K562 (cell line): ENCODE measurements around the gene SMC4. TPM values are rescaled to one million over a fixed set of nuclear protein-coding genes. Genes with fewer than 3 reads are reported as not detected.

Source experiments
- CHD2 ChIP-seq: IDR thresholded peaks from 2 replicates; pipeline ENCODE4 v1.6.1; 2011; ENCODE audit warnings: low read depth, low read length
- ELF4 ChIP-seq: fragments of 450-650 bp; formaldehyde crosslinking; IDR thresholded peaks from 2 replicates; pipeline ENCODE4 v1.4.0; 2022; ENCODE audit warnings: missing genetic modification characterization
- HNRNPK ChIP-seq: fragments of 200-400 bp; formaldehyde crosslinking; IDR thresholded peaks from one replicate; pipeline ENCODE4 v1.6.1; 2018; ENCODE audit warnings: mild to moderate bottlenecking, low read depth, low read length; ENCODE audit not compliant: poor library complexity, severe bottlenecking
- LARP7 ChIP-seq: fragments of 450-650 bp; IDR thresholded peaks from 2 replicates; pipeline ENCODE4 v1.6.1; 2016
- MAFG ChIP-seq: fragments of 450-650 bp; conservative IDR thresholded peaks from 2 replicates; pipeline ENCODE4 v1.6.1; 2016; ENCODE audit warnings: missing genetic modification characterization, missing compliant biosample characterization
- MED1 ChIP-seq: sonication (generic); formaldehyde crosslinking; IDR thresholded peaks from 2 replicates; pipeline ENCODE4 v1.8.1; 2023; ENCODE audit warnings: missing genetic modification reagents, borderline replicate concordance
- NONO ChIP-seq, 2 experiments: fragments of 200-400 bp in 1 of 2; fragments of 450-650 bp in 1 of 2; formaldehyde crosslinking in 1 of 2; IDR thresholded peaks; 2 replicates each; pipeline ENCODE4 v1.6.1; 2017; ENCODE audit warnings: low read depth in 2 of 2, mild to moderate bottlenecking in 2 of 2, moderate library complexity in 2 of 2, low read length in 1 of 2
- NR2C1 ChIP-seq, 2 experiments: fragments of 450-650 bp; IDR thresholded peaks; 2 replicates each; pipeline ENCODE4 v1.6.1; 2017; ENCODE audit warnings: mild to moderate bottlenecking in 2 of 2, antibody characterized with exemption in 1 of 2, inconsistent platforms in 1 of 2, missing compliant biosample characterization in 1 of 2, missing genetic modification characterization in 1 of 2
- SIN3B ChIP-seq: fragments of 450-650 bp; IDR thresholded peaks from 2 replicates; pipeline ENCODE4 v1.6.1; 2017; ENCODE audit warnings: low read depth, mild to moderate bottlenecking, moderate library complexity
- STAT5A ChIP-seq: IDR thresholded peaks from 2 replicates; pipeline ENCODE4 v1.6.1; 2012; ENCODE audit warnings: low read length, inconsistent platforms, borderline replicate concordance
- ZNF239 ChIP-seq: fragments of 250-450 bp; sonication (Bioruptor Pico); IDR thresholded peaks from 2 replicates; pipeline ENCODE4 v1.4.0; 2020; ENCODE audit warnings: mild to moderate bottlenecking
- ZNF263 ChIP-seq: sonication (generic); formaldehyde crosslinking; IDR thresholded peaks from 2 replicates; pipeline ENCODE4 v1.8.0; 2022; ENCODE audit warnings: mild to moderate bottlenecking, missing genetic modification reagents, borderline replicate concordance
- ZNF717 ChIP-seq: fragments of 250-450 bp; sonication (Bioruptor Pico); IDR thresholded peaks from 2 replicates; pipeline ENCODE4 v1.5.0; 2021
- ZNF766 ChIP-seq: fragments of 200-800 bp; sonication (Bioruptor generic); conservative IDR thresholded peaks from 2 replicates; pipeline ENCODE4 v1.6.1; 2016; ENCODE audit warnings: missing genetic modification characterization, missing compliant biosample characterization
- polyA plus RNA-seq, 8 experiments: library from polyadenylated mRNA; depleted of rRNA in 4 of 8; stranded (reverse) in 5 of 8; unstranded in 3 of 8; fragments of >200 nt; fragmentation: Nextera tagmentation in 2 of 8; fragmentation: Illumina TruSeq in 1 of 8; extraction: Ambion mirVana in 2 of 8; extraction: Trizol in 1 of 8; gene quantifications; 2 replicates each; pipeline versions ENCODE4 v1.2.1 to v1.2.3, GENCODE V29; 2011 to 2014; ENCODE audit warnings: inconsistent platforms in 1 of 8, missing spikeins in 1 of 8
- total RNA-seq, 7 experiments: library from RNA; depleted of rRNA in 6 of 7; stranded (reverse); fragments of >200 nt in 6 of 7; fragmentation: Illumina TruSeq in 2 of 7; extraction: Trizol in 2 of 7; gene quantifications; 2 replicates each; pipeline versions ENCODE4 v1.2.1 to v1.2.3, GENCODE V29; 2011 to 2021; ENCODE audit warnings: low replicate concordance in 1 of 7
- TF ChIP-seq, protein P1 (sequence below): fragments of 450-650 bp; IDR thresholded peaks from 2 replicates; pipeline ENCODE4 v1.6.1; 2014; ENCODE audit warnings: low read depth, mild to moderate bottlenecking, moderate library complexity, borderline replicate concordance
- TF ChIP-seq, protein P2 (sequence below): fragments of 250-450 bp; sonication (Bioruptor Pico); IDR thresholded peaks from 2 replicates; pipeline ENCODE4 v1.4.0; 2020; ENCODE audit warnings: mild to moderate bottlenecking, moderate library complexity
- TF ChIP-seq, protein P3 (sequence below): fragments of 450-650 bp; IDR thresholded peaks from 2 replicates; pipeline ENCODE4 v1.6.1; 2016; ENCODE audit warnings: borderline replicate concordance
- TF ChIP-seq, protein P4 (sequence below): fragments of 450-650 bp; IDR thresholded peaks from 2 replicates; pipeline ENCODE4 v1.6.1; 2017; ENCODE audit warnings: antibody characterized with exemption, mild to moderate bottlenecking

The SMC4 gene
- total and polyA plus RNA-seq, 9 of the 15 experiments (the other 6 are each of a cell fraction or from before 2014, with no cell fraction given): 87.9 to 347 (median 176) TPM

DNA sequence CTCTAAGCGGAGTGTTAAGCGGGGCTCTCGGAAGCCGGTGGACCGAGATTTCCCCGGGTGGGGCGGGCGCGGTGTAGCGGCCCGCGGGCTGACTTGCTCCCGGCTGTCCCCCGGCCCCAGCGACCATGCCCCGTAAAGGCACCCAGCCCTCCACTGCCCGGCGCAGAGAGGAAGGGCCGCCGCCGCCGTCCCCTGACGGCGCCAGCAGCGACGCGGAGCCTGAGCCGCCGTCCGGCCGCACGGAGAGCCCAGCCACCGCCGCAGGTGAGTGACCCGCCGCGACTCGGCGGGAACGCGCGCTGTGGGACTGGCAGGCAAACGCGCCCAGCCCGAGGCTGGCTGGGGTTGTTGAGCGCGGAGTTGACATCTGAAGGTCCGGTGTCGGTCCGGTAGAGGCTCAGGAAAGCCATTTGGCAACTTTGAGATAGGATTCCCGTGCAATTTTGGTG lies 1.3 kb downstream of the SMC4 start (continued):
- TF ChIP-seq ZNF766 (CRISPR knock-in tag): no peak
- TF ChIP-seq ZNF263 (CRISPR knock-in tag): 0 out of 2 replicates have a peak, but pooled peaks have one; percentile 13
- TF ChIP-seq ELF4 (CRISPR knock-in tag): no peak
- TF ChIP-seq, protein P1, sequence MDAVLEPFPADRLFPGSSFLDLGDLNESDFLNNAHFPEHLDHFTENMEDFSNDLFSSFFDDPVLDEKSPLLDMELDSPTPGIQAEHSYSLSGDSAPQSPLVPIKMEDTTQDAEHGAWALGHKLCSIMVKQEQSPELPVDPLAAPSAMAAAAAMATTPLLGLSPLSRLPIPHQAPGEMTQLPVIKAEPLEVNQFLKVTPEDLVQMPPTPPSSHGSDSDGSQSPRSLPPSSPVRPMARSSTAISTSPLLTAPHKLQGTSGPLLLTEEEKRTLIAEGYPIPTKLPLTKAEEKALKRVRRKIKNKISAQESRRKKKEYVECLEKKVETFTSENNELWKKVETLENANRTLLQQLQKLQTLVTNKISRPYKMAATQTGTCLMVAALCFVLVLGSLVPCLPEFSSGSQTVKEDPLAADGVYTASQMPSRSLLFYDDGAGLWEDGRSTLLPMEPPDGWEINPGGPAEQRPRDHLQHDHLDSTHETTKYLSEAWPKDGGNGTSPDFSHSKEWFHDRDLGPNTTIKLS: no peak
- TF ChIP-seq ZNF717: no peak
- TF ChIP-seq LARP7: no peak
- TF ChIP-seq MAFG: no peak
- TF ChIP-seq CHD2: no peak
- no peak for TF ChIP-seq STAT5A
- TF ChIP-seq SIN3B: no peak
- TF ChIP-seq ZNF239 (CRISPR knock-in tag): no peak
- no peak for TF ChIP-seq NR2C1 (IDR thresholded peaks at IDR 0.05)
- no peak for TF ChIP-seq NR2C1 (tag; IDR thresholded peaks at IDR 0.05)
- TF ChIP-seq, protein P2, sequence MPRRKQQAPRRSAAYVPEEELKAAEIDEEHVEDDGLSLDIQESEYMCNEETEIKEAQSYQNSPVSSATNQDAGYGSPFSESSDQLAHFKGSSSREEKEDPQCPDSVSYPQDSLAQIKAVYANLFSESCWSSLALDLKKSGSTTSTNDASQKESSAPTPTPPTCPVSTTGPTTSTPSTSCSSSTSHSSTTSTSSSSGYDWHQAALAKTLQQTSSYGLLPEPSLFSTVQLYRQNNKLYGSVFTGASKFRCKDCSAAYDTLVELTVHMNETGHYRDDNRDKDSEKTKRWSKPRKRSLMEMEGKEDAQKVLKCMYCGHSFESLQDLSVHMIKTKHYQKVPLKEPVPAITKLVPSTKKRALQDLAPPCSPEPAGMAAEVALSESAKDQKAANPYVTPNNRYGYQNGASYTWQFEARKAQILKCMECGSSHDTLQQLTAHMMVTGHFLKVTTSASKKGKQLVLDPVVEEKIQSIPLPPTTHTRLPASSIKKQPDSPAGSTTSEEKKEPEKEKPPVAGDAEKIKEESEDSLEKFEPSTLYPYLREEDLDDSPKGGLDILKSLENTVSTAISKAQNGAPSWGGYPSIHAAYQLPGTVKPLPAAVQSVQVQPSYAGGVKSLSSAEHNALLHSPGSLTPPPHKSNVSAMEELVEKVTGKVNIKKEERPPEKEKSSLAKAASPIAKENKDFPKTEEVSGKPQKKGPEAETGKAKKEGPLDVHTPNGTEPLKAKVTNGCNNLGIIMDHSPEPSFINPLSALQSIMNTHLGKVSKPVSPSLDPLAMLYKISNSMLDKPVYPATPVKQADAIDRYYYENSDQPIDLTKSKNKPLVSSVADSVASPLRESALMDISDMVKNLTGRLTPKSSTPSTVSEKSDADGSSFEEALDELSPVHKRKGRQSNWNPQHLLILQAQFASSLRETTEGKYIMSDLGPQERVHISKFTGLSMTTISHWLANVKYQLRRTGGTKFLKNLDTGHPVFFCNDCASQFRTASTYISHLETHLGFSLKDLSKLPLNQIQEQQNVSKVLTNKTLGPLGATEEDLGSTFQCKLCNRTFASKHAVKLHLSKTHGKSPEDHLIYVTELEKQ (CRISPR knock-in tag): no peak
- TF ChIP-seq HNRNPK: no peak
- 0 out of 4 replicates have a peak, but pooled peaks of 1 of the 2 experiments have one; percentile 18 for TF ChIP-seq NONO (IDR thresholded peaks at IDR 0.05; ENCODE audit: low read depth in 2 of 2, low read length in 1 of 2)
- TF ChIP-seq, protein P3, sequence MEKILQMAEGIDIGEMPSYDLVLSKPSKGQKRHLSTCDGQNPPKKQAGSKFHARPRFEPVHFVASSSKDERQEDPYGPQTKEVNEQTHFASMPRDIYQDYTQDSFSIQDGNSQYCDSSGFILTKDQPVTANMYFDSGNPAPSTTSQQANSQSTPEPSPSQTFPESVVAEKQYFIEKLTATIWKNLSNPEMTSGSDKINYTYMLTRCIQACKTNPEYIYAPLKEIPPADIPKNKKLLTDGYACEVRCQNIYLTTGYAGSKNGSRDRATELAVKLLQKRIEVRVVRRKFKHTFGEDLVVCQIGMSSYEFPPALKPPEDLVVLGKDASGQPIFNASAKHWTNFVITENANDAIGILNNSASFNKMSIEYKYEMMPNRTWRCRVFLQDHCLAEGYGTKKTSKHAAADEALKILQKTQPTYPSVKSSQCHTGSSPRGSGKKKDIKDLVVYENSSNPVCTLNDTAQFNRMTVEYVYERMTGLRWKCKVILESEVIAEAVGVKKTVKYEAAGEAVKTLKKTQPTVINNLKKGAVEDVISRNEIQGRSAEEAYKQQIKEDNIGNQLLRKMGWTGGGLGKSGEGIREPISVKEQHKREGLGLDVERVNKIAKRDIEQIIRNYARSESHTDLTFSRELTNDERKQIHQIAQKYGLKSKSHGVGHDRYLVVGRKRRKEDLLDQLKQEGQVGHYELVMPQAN: no peak
- TF ChIP-seq, protein P4, sequence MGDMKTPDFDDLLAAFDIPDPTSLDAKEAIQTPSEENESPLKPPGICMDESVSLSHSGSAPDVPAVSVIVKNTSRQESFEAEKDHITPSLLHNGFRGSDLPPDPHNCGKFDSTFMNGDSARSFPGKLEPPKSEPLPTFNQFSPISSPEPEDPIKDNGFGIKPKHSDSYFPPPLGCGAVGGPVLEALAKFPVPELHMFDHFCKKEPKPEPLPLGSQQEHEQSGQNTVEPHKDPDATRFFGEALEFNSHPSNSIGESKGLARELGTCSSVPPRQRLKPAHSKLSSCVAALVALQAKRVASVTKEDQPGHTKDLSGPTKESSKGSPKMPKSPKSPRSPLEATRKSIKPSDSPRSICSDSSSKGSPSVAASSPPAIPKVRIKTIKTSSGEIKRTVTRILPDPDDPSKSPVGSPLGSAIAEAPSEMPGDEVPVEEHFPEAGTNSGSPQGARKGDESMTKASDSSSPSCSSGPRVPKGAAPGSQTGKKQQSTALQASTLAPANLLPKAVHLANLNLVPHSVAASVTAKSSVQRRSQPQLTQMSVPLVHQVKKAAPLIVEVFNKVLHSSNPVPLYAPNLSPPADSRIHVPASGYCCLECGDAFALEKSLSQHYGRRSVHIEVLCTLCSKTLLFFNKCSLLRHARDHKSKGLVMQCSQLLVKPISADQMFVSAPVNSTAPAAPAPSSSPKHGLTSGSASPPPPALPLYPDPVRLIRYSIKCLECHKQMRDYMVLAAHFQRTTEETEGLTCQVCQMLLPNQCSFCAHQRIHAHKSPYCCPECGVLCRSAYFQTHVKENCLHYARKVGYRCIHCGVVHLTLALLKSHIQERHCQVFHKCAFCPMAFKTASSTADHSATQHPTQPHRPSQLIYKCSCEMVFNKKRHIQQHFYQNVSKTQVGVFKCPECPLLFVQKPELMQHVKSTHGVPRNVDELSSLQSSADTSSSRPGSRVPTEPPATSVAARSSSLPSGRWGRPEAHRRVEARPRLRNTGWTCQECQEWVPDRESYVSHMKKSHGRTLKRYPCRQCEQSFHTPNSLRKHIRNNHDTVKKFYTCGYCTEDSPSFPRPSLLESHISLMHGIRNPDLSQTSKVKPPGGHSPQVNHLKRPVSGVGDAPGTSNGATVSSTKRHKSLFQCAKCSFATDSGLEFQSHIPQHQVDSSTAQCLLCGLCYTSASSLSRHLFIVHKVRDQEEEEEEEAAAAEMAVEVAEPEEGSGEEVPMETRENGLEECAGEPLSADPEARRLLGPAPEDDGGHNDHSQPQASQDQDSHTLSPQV: no peak
- no peak for TF ChIP-seq MED1 (CRISPR knock-in tag)
